Body of pancreas (tissue), 4 donors: ENCODE data around the gene MAML3. TPM values are rescaled to one million over a fixed set of nuclear protein-coding genes. Genes with fewer than 3 reads are reported as not detected.

Source experiments
- ATAC-seq: fragments of 150-250 bp; one replicate; pipeline ENCODE4 v1.9.1; 2016
- DNase-seq, 4 donors: peaks; one replicate each; pipeline ENCODE4 v3.0.0-alpha.2; 2019
- H3K27ac ChIP-seq, 4 donors: fragments of 200-600 bp; sonication (generic); 1 replicate in 3 of 4; 2 replicates in 1 of 4; pipeline versions ENCODE4 v1.5.1 to v1.6.1; 2016 to 2019; ENCODE audit warnings: mild to moderate bottlenecking in 1 of 4, mixed read lengths in 1 of 4, moderate library complexity in 1 of 4
- H3K27me3 ChIP-seq, 2 donors: fragments of 200-600 bp; sonication (generic); one replicate each; pipeline ENCODE4 v1.6.0; 2016; ENCODE audit warnings: mild to moderate bottlenecking in 1 of 2
- H3K36me3 ChIP-seq, 2 donors: fragments of 200-600 bp; sonication (generic); replicated peaks in 1 of 2; 2 replicates each; pipeline ENCODE4 v1.5.1; 2016; ENCODE audit warnings: low read depth in 2 of 2; ENCODE audit not compliant: insufficient read depth in 1 of 2
- H3K4me1 ChIP-seq: fragments of 200-600 bp; sonication (generic); one replicate; pipeline ENCODE4 v1.6.0; 2016
- H3K4me3 ChIP-seq, 2 donors: fragments of 200-600 bp; sonication (generic); 1 replicate in 1 of 2; 2 replicates in 1 of 2; pipeline ENCODE4 v1.5.1; 2016 to 2019
- H3K9me3 ChIP-seq, 3 donors: fragments of 200-600 bp; sonication (generic); 1 replicate in 2 of 3; 2 replicates in 1 of 3; pipeline ENCODE4 v1.5.1; 2016
- CTCF ChIP-seq, 7 experiments: fragments of 450-650 bp in 4 of 7; fragments of 200-600 bp in 3 of 7; sonication (generic) in 3 of 7; IDR thresholded peaks; one replicate each; pipeline ENCODE4 v1.5.1; 2016 to 2019; ENCODE audit warnings: antibody characterized with exemption in 7 of 7
- POLR2A ChIP-seq, 3 donors: fragments of 450-650 bp; IDR thresholded peaks; one replicate each; pipeline ENCODE4 v1.6.1; 2016; ENCODE audit warnings: antibody characterized with exemption in 3 of 3, mild to moderate bottlenecking in 2 of 3
- WGBS, 2 donors: methylation state at CpG; one replicate each; pipeline ENCODE4 v1.1.5; 2017; 5-methylcytosine and 5-hydroxymethylcytosine counted together
- intact Hi-C: fragments of 100-400 bp; cut with DNase I; formaldehyde crosslinking; loops from one replicate; pipeline ENCODE4 v1.15.1; 2023
- total RNA-seq, 2 donors: library from RNA; depleted of rRNA; stranded (reverse); fragments of >200 nt; gene quantifications; one replicate each; pipeline ENCODE4 v1.1.0, GENCODE V29; 2016

MAML3 gene
- total RNA-seq, 2 donors from 2014 or later, result 11.2 to 11.4 TPM

- intact Hi-C loops, result no loop called here
- Histone ChIP-seq H3K4me1 (peaks cover 67% of the 10 kb centered on the region), H3K27ac (peak overlapping the region in 3 of 4 donors; percentile 54 to 70 (median 63)), H3K36me3 (no peaks in the 10 kb centered on the region), H3K27me3 (no peaks in the 10 kb centered on the region), H3K4me3 (no peak overlapping the region), H3K9me3 (no peaks in the 10 kb centered on the region)
- DNase-seq, result peak; percentile 27 to 54 (median 38)
- WGBS, 2 donors, result 12 to 19% methylated on average over 8 of the region's 8 CpGs
- no peak for TF ChIP-seq POLR2A (IDR thresholded peaks at IDR 0.05)
- no peak for TF ChIP-seq CTCF (IDR thresholded peaks at IDR 0.05)
- peak; percentile 66 for ATAC-seq
Measured at GRCh38 chr4:139913398-139913990, 240.5 kb downstream of the MAML3 start.

GRCh38 chr4:139912445-139912844, 241.5 kb downstream of the MAML3 start:
- Histone ChIP-seq H3K4me3 (no peak overlapping the region), H3K4me1 (peaks cover 72% of the 10 kb centered on the region), H3K9me3 (no peaks in the 10 kb centered on the region), H3K36me3 (no peaks in the 10 kb centered on the region), H3K27ac (peak overlapping the region in 3 of 4 donors; percentile 26 to 70 (median 63)), H3K27me3 (no peaks in the 10 kb centered on the region)
- DNase-seq (no peak), ATAC-seq (no peak)
- TF ChIP-seq POLR2A (IDR thresholded peaks at IDR 0.05) (no peak), CTCF (IDR thresholded peaks at IDR 0.05) (no peak)
- intact Hi-C loops, result no loop called here
- 88 to 89% methylated on average over 8 of the region's 8 CpGs for WGBS, 2 donors

GRCh38 chr4:139910106-139910505, 243.9 kb downstream of the MAML3 start:
- intact Hi-C loops, result no loop called here

GRCh38 chr4:139908636-139909437, 245.1 kb downstream of the MAML3 start:
- peak overlapping the region in 1 of 4 donors; percentile 63 for H3K27ac ChIP-seq
- no peak overlapping the region for H3K4me3 ChIP-seq
- WGBS, 2 donors, result 66 to 80% methylated on average over 9 of the region's 9 CpGs
- H3K9me3 ChIP-seq, result no peaks in the 10 kb centered on the region
- H3K4me1 ChIP-seq, result peaks cover 59% of the 10 kb centered on the region
- no peak for ATAC-seq
- no peaks in the 10 kb centered on the region for H3K27me3 ChIP-seq
- TF ChIP-seq CTCF (IDR thresholded peaks at IDR 0.05) (no peak), POLR2A (IDR thresholded peaks at IDR 0.05) (no peak)
- DNase-seq, result no peak
- intact Hi-C loops, result no loop called here
- H3K36me3 ChIP-seq, result no peaks in the 10 kb centered on the region

More at GRCh38 chr4:139910106-139910505, 243.9 kb downstream of the MAML3 start:
- H3K27me3 ChIP-seq, result no peaks in the 10 kb centered on the region
- no peak for ATAC-seq
- no peak overlapping the region for H3K4me3 ChIP-seq
- no peaks in the 10 kb centered on the region for H3K9me3 ChIP-seq
- no peaks in the 10 kb centered on the region for H3K36me3 ChIP-seq
- 89 to 94% methylated on average over 3 of the region's 3 CpGs for WGBS, 2 donors
- TF ChIP-seq CTCF (IDR thresholded peaks at IDR 0.05) (no peak), POLR2A (IDR thresholded peaks at IDR 0.05) (no peak)
- DNase-seq, result no peak
- H3K27ac ChIP-seq, result no peak overlapping the region
- peaks cover 71% of the 10 kb centered on the region for H3K4me1 ChIP-seq
